AG04449 (cell line): ENCODE measurements around the gene MTFP1.

Source experiments
- CTCF ChIA-PET: fragments of 350-600 bp; formaldehyde crosslinking; extraction: SDS; loops from one replicate; lab custom pipeline; 2021; ENCODE audit warnings: antibody characterized with exemption; lab: Yijun Ruan, JAX
- POLR2A ChIA-PET: fragments of 400-600, 350-600 bp; formaldehyde crosslinking; extraction: SDS; loops from one replicate; lab custom pipeline; 2020; ENCODE audit warnings: antibody characterized with exemption, inconsistent platforms; lab: Yijun Ruan, JAX
- DNase-seq: peaks from one replicate; pipeline ENCODE4 v3.0.0-alpha.2; 2010; ENCODE audit warnings: low read depth, low spot score
- H3K4me3 ChIP-seq: 2 replicates; pipeline ENCODE4 v1.5.1; 2011; ENCODE audit warnings: low read depth, mild to moderate bottlenecking, control low read depth, low read length
- TF ChIP-seq, protein P1 (sequence below): IDR thresholded peaks from one replicate; pipeline ENCODE4 v1.5.1; 2011; ENCODE audit warnings: mild to moderate bottlenecking, moderate library complexity, low read length, control low read depth, inconsistent platforms; ENCODE audit not compliant: insufficient read depth; ENCODE audit errors: missing control alignments

Gene MTFP1

DNA sequence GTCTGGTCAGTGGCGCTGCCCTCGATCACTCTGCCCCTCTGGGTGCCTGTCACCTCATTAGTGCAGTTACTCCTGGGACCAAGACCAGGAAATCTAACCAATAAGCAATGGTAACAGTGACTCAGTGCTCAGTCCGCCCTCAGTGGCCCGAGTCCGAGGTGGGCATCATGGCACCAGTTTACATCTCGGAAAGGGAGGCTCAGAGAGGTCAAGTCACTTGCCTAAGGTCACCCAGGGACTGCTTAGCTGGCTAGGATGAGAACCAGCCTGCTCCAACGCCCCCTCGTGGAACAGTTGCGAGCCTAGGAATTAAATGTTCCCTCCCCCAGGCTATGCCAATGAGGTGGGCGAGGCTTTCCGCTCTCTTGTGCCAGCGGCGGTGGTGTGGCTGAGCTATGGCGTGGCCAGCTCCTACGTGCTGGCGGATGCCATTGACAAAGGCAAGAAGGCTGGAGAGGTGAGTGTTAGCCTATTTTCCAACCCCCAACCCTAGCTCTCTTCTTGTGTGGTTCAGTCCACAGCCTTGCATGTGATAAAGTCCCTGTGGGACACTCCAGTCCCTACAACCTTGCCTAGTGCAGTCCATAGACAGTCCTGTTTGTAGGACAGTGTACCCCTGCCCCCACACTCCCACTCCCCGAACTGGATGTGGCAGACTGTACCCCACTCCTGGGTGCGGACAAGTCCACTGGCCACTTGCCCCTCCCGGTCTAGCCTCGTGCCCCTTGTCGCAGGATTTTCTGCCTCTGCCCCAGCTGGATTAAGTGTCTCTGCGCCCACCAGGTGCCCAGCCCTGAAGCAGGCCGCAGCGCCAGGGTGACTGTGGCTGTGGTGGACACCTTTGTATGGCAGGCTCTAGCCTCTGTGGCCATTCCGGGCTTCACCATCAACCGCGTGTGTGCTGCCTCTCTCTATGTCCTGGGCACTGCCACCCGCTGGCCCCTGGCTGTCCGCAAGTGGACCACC is 1.1 kb downstream of the MTFP1 start:
- TF ChIP-seq, protein P1, sequence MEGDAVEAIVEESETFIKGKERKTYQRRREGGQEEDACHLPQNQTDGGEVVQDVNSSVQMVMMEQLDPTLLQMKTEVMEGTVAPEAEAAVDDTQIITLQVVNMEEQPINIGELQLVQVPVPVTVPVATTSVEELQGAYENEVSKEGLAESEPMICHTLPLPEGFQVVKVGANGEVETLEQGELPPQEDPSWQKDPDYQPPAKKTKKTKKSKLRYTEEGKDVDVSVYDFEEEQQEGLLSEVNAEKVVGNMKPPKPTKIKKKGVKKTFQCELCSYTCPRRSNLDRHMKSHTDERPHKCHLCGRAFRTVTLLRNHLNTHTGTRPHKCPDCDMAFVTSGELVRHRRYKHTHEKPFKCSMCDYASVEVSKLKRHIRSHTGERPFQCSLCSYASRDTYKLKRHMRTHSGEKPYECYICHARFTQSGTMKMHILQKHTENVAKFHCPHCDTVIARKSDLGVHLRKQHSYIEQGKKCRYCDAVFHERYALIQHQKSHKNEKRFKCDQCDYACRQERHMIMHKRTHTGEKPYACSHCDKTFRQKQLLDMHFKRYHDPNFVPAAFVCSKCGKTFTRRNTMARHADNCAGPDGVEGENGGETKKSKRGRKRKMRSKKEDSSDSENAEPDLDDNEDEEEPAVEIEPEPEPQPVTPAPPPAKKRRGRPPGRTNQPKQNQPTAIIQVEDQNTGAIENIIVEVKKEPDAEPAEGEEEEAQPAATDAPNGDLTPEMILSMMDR, result peak; percentile 68
- ChIA-PET CTCF (interaction anchor here (0.7 to 12.4 kb wide), 12 partner anchors 8 to 58 kb away, joined by 3 to 129 read pairs (median 4); partner anchors contain the start of genes RNF215 and SEC14L2), POLR2A (no interaction called here)
- H3K4me3 ChIP-seq, result peak overlapping the region; percentile 69
- DNase-seq, result no peak

DNA sequence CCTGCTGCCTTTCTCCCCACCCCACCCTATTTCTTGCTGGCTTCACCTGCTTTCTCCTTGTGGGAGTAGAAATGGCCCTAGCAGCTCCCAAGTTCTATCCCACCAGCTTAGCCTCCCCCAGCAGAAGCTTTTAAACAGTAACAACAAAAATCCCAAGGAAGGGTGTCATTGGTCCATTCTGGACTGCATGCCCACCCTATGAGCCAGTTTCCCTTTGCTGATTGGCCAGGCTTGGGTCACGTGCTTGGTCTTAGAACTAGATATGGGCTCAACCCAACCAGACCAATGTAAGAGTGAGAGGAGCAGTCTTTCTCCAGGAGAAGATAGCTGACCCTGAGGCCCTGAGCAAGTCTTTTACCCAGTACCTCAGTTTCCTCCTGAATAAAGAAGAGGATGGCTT is 2.3 kb downstream of the MTFP1 start:
- no peak for DNase-seq

DNA sequence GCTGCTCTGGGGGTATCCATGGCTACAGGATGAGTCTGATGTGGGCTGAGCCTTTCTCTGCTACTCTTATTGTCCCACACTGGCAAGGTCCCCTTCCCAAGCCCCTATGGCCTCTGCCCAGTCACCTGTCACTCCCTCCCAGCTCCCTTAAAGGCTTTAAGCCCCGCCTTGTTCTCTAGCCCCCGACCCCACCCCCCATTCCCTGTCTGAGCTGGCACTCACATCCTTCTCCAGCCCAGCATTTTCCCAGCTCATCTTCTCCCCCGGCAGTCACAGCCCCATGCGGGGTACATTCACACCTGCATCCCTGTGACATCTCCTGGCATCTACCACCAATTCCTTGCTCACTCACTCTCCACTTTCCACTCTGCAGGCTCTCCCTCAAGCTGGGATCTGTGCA is 4.3 kb downstream of the MTFP1 start:
- POLR2A ChIA-PET, result no interaction called here
- CTCF ChIA-PET, result interaction anchor here (1.1 to 1.3 kb wide), 2 partner anchors 15 to 40 kb away, joined by 3 to 4 read pairs; no protein-coding TSS in a partner anchor
- TF ChIP-seq, protein P1, result no peak
- no peak overlapping the region for H3K4me3 ChIP-seq
- no peak for DNase-seq

More for the DNA sequence above, 2.3 kb downstream of the MTFP1 start:
- TF ChIP-seq, protein P1, result no peak
- CTCF ChIA-PET, result interaction anchor here (1.3 to 12.4 kb wide), 3 partner anchors 10 to 39 kb away, joined by 3 to 129 read pairs (median 48); partner anchors contain the start of genes RNF215 and SEC14L2
- H3K4me3 ChIP-seq, result no peak overlapping the region
- POLR2A ChIA-PET, result no interaction called here

DNA sequence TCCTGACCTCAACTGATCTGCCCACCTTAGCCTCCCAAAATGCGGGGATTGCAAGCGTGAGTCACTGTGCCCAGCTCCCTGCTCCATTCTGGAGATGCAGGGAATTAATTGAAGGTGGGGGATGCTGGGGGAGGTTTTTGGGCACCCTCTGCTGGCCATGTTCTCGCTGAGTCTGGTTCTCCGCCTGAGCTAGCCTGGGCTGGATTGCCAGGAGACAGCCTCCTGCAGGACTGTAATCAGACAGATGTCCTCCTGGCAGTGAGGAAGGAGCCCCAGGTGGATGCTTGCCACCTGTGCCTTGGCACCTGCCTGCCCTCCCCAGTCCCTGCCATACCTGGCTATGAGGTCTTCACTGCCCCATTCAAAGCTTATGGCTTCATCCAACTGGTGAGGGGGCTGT is 5.4 kb downstream of the MTFP1 start:
- TF ChIP-seq, protein P1, result no peak
- no peak for DNase-seq
- ChIA-PET CTCF (interaction anchor here (1.1 to 6.9 kb wide), 3 partner anchors 14 to 55 kb away, joined by 3 to 59 read pairs (median 3); no protein-coding TSS in a partner anchor), POLR2A (interaction anchor here (0.8 kb wide), 1 partner anchor 561 kb away, joined by 3 read pairs; no protein-coding TSS in a partner anchor)
- no peak overlapping the region for H3K4me3 ChIP-seq

DNA sequence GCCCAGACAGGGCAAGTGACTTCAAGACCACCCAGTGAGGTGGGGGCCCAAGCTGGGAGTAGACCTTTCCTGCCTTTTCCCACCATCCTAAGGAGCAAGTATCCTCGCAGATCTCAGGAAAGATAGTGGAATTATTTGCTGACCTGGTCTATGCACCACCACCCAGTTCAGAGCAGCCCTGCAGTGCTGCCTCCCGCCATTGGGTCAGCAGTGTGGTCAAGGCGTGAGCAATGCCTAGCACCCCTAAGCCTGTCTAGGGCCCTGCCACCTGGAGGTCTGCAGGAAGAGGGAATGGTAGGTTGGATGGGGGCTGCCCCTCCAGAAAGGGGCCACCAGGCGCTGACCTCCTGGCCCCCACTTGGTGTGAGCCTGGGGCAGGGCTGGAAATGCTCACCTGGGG is 6.5 kb downstream of the MTFP1 start:
- no peak for DNase-seq
- ChIA-PET POLR2A (no interaction called here), CTCF (interaction anchor here (0.9 to 6.9 kb wide), 4 partner anchors 7 to 144 kb away, joined by 3 to 59 read pairs (median 11); partner anchors contain the start of gene RNF215)
- TF ChIP-seq, protein P1, result no peak
- no peak overlapping the region for H3K4me3 ChIP-seq
